Measurements from ENCODE around the gene MARK1. TPM values are rescaled to one million over a fixed set of nuclear protein-coding genes. Genes with fewer than 3 reads are reported as not detected.

MARK1 gene
- total RNA-seq, 1 donor from 2014 or later: 13.2 TPM

DNA sequence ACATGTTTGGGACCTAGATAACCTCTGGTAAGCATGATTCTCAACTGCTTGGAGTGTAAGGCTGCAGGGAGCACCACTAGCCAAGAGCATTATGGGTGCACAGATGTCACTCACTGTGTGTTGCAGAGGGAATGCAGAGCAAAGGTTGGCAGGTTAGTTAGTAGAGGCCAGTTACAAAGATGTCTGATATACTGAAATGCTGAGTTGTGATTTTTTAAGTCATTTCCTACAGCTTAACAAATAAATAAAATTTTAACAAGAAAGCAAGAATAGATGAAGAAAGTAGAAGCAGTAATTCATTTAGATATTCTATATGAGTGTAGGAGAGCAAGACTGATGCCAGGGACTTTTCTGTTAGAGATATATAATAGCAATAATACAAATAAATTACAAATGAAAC is 64.8 kb downstream of the MARK1 start:
- H3K27ac Mint-ChIP-seq: no peak overlapping the region
- H3F3A ChIP-seq (ENCODE audit: low read depth): no peaks in the 10 kb centered on the region
- no peaks in the 10 kb centered on the region for H3K27me3 ChIP-seq
- H3K36me3 ChIP-seq: no peaks in the 10 kb centered on the region
- H3K9me3 Mint-ChIP-seq: no peaks in the 10 kb centered on the region
- TF ChIP-seq, protein P1, sequence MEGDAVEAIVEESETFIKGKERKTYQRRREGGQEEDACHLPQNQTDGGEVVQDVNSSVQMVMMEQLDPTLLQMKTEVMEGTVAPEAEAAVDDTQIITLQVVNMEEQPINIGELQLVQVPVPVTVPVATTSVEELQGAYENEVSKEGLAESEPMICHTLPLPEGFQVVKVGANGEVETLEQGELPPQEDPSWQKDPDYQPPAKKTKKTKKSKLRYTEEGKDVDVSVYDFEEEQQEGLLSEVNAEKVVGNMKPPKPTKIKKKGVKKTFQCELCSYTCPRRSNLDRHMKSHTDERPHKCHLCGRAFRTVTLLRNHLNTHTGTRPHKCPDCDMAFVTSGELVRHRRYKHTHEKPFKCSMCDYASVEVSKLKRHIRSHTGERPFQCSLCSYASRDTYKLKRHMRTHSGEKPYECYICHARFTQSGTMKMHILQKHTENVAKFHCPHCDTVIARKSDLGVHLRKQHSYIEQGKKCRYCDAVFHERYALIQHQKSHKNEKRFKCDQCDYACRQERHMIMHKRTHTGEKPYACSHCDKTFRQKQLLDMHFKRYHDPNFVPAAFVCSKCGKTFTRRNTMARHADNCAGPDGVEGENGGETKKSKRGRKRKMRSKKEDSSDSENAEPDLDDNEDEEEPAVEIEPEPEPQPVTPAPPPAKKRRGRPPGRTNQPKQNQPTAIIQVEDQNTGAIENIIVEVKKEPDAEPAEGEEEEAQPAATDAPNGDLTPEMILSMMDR (IDR thresholded peaks at IDR 0.05): no peak
- no peak for TF ChIP-seq EZH2 (IDR thresholded peaks at IDR 0.05)
- TF ChIP-seq EZH2phosphoT487 (IDR thresholded peaks at IDR 0.05): no peak
- no peaks in the 10 kb centered on the region for H3K4me1 ChIP-seq
- H3K4me1 Mint-ChIP-seq: peaks cover 9% of the 10 kb centered on the region
- H3K9ac ChIP-seq: no peak overlapping the region
- H3K27ac ChIP-seq: no peak overlapping the region
- H3K79me2 ChIP-seq (ENCODE audit: low read depth): no peaks in the 10 kb centered on the region
- no peak overlapping the region for H3K4me3 ChIP-seq
- no peak for DNase-seq (ENCODE audit: low spot score)
- H3K9me3 ChIP-seq (ENCODE audit: low read depth): no peaks in the 10 kb centered on the region
- H4K20me1 ChIP-seq (ENCODE audit: low read depth): no peaks in the 10 kb centered on the region
- no peak overlapping the region for H2AFZ ChIP-seq (replicated peaks)
- no peak overlapping the region for H3K4me2 ChIP-seq
- H3K27me3 Mint-ChIP-seq (ENCODE audit: insufficient read depth, low read depth): peaks cover 2% of the 10 kb centered on the region
- peaks cover 2% of the 10 kb centered on the region for H3K36me3 Mint-ChIP-seq
- H3K4me3 Mint-ChIP-seq: no peak overlapping the region

DNA sequence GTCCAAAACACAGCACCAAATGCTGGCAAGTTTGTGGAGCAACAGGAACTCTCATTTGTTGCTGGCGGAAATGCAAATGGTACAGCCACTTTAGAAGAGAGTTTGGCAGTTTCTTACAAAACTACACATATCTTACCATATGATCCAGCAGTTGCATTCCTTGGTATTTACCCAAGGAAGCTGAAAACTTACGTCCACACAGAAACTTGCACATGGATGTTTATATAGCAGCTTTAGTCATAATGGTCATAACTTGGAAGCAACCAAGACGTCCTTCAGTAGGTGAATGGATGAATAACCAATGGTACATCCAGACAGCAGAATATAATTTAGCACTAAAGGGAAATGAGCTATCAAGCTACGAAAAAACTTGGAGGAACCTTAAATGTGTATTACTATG is 66.4 kb downstream of the MARK1 start:
- no peak overlapping the region for H3K27ac ChIP-seq
- H2AFZ ChIP-seq (replicated peaks): no peak overlapping the region
- H3K4me1 ChIP-seq: no peaks in the 10 kb centered on the region
- H4K20me1 ChIP-seq (ENCODE audit: low read depth): no peaks in the 10 kb centered on the region
- Mint-ChIP-seq H3K4me1 (peaks cover 6% of the 10 kb centered on the region), H3K27ac (no peak overlapping the region), H3K27me3 (ENCODE audit: insufficient read depth, low read depth) (peaks cover 2% of the 10 kb centered on the region), H3K4me3 (no peak overlapping the region), H3K9me3 (no peaks in the 10 kb centered on the region), H3K36me3 (peaks cover 2% of the 10 kb centered on the region)
- no peak overlapping the region for H3K4me2 ChIP-seq
- DNase-seq (ENCODE audit: low spot score): no peak
- H3K36me3 ChIP-seq: no peaks in the 10 kb centered on the region
- TF ChIP-seq, protein P1 (IDR thresholded peaks at IDR 0.05): no peak
- no peak for TF ChIP-seq EZH2 (IDR thresholded peaks at IDR 0.05)
- no peak for TF ChIP-seq EZH2phosphoT487 (IDR thresholded peaks at IDR 0.05)
- no peaks in the 10 kb centered on the region for H3F3A ChIP-seq (ENCODE audit: low read depth)
- no peaks in the 10 kb centered on the region for H3K9me3 ChIP-seq (ENCODE audit: low read depth)
- H3K79me2 ChIP-seq (ENCODE audit: low read depth): no peaks in the 10 kb centered on the region
- H3K27me3 ChIP-seq: no peaks in the 10 kb centered on the region
- H3K4me3 ChIP-seq: no peak overlapping the region
- H3K9ac ChIP-seq: no peak overlapping the region

DNA sequence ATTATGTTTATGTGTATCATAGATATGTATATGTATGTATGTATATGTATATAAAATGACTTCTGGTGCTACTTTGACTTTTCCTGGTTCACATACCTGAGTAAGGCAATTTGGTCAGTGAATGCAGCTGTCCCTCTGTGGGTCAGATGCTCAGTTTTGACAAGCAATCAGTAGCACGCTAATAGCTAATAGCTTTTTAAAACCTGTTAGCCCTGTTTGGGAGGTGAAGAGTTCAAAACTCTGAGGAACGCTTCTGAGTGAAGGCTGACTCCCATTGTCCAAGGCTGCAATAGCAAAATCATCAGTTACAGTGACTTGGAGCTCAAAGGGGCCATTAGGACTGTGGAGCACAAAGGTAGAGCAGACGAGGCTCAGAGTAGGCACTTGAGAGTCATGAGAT is 67.2 kb downstream of the MARK1 start:
- no peak for DNase-seq (ENCODE audit: low spot score)
- H3K27ac ChIP-seq: no peak overlapping the region
- Mint-ChIP-seq H3K36me3 (peaks cover 2% of the 10 kb centered on the region), H3K9me3 (no peaks in the 10 kb centered on the region), H3K4me3 (no peak overlapping the region), H3K4me1 (peaks cover 2% of the 10 kb centered on the region), H3K27me3 (ENCODE audit: insufficient read depth, low read depth) (peaks cover 2% of the 10 kb centered on the region), H3K27ac (no peak overlapping the region)
- H3K4me2 ChIP-seq: no peak overlapping the region
- H3K27me3 ChIP-seq: no peaks in the 10 kb centered on the region
- H2AFZ ChIP-seq (replicated peaks): no peak overlapping the region
- H3K79me2 ChIP-seq (ENCODE audit: low read depth): no peaks in the 10 kb centered on the region
- TF ChIP-seq EZH2 (IDR thresholded peaks at IDR 0.05) (no peak), EZH2phosphoT487 (IDR thresholded peaks at IDR 0.05) (no peak)
- TF ChIP-seq, protein P1 (IDR thresholded peaks at IDR 0.05): no peak
- H3K9ac ChIP-seq: no peak overlapping the region
- H3K9me3 ChIP-seq (ENCODE audit: low read depth): no peaks in the 10 kb centered on the region
- no peaks in the 10 kb centered on the region for H3F3A ChIP-seq (ENCODE audit: low read depth)
- no peaks in the 10 kb centered on the region for H3K4me1 ChIP-seq
- H3K36me3 ChIP-seq: no peaks in the 10 kb centered on the region
- no peaks in the 10 kb centered on the region for H4K20me1 ChIP-seq (ENCODE audit: low read depth)
- no peak overlapping the region for H3K4me3 ChIP-seq
